HG03342 (cell line): Measurements from ENCODE around the gene TPPP3.

Experiments used
- ATAC-seq: cut with Tn5 transposase; IDR thresholded peaks from one replicate; pipeline ENCODE4 v1.9.1; 2021; ENCODE audit warnings: mild to moderate bottlenecking, moderate library complexity; ENCODE audit not compliant: unreplicated experiment

TPPP3 gene

DNA sequence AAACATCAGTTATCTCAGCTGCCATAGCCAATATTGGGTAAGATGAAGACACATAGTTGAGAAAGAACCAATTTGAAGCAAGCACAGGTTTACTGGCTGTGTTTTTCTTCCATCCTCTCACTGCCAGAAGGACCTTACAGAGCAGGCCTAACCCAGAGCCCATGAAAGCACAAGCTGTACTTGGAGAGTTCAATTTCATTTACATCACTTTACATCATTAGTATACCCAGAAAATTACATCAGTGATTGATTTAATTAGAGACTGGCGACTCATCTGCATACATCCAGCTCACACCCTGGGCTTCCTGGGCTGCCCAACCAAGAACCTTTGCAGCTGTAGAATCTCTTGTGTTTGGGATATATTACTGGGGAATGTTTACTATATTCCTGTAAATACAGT lies 43.0 kb downstream of the TPPP3 start:
- ATAC-seq, result no peak

DNA sequence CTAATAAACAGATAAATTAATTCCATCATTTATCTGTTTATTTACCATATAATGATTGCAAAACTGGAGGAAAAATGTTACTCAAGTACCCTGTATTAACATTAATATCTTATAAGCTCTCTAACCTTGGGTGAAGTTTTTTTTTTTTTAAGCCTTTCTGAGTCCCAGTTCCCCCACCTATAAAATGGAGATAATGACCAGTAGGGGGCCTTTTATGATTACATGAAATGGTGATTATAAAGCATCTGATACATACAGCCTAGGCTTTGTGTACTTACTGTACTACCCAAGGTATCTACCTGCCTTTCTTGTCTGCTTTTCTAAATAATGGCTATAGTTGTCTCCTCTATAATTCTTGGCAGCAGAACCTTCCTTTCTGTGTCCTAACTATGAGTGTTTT lies 44.1 kb downstream of the TPPP3 start:
- no peak for ATAC-seq

DNA sequence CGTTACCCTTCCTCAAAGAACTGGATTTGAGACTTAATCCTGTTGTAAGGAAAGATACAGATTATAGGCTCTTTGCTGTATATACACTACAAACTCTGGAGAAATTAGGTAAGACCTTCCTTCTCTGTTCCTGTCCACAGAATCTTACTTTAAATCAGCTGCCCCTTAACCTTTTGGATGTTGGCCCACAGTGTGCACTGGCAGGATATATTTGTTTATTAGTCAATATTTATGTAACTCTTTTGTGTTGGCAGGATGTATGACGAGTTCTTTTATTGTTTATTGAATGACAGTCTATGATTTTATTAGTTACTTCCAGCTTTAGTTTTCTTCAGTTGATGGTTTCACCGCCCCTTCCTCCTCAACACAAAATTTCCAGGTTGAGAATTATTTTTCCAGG lies 47.0 kb downstream of the TPPP3 start:
- ATAC-seq, result no peak

DNA sequence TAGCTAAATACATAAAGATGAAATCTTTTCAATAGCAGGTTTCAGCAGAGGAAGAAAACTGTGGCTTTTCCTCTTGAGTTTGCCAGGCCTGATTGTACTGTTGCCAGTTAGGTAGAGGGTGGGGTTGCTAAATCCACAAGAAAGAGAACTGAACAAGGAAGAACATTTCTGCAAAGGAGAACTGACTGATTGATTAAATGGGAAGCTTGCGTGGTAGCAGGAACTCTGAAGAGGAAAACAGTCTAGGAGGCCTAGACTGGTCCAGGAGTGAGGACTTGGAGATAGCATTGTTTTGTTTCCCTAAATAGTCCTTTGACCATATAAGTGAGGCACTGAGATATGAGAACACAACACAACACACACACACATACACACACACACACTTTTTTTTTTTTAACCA lies 47.9 kb downstream of the TPPP3 start:
- no peak for ATAC-seq

DNA sequence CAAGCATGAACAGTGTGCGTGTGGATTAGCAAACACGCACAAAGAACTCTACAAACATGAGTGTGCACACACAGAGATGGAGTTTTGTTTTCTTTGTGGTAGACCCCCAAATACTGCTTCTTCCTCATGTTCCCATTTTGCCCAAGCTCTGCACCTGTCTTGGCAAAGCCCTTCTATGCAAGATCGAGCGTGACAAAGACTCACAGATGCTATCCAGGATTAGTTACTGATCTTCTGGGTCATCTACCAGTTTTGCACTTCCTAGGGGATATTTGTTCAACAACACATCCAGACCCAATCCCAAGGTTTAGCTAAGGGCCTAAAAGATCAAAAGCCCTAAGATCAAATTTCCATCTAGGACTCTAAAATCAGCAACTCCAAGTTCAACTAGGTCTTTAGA lies 50.7 kb downstream of the TPPP3 start:
- no peak for ATAC-seq

DNA sequence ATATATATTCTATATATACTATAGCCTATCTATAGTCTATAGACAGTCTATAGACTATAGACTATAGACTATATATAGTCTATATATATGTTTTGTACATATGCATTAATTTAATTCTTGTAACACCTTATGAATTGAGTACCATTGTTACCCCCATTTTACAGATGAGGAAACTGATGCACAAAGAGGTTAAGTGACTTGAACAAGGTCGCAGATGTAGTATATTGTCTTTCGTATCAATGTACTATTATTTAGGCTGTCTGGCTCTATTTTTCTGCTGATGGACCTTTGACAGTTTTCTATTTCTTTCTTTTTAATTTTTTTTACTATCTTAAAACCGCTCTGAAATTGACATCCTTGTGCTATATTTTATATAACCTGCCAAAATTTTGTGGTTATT lies 52.0 kb downstream of the TPPP3 start:
- no peak for ATAC-seq
